H9 (cell line): ENCODE measurements around the gene TMEM59. TPM values are rescaled to one million over a fixed set of nuclear protein-coding genes. Genes with fewer than 3 reads are reported as not detected.
A peak's percentile ranks its signal among the peaks of the same experiment; 100 is the strongest.

Experiments
- DNase-seq: peaks from one replicate; pipeline ENCODE4 v3.0.0-alpha.2; 2017
- H2AFZ ChIP-seq: one replicate; pipeline ENCODE4 v1.6.1; 2013; ENCODE audit warnings: mild to moderate bottlenecking, low read length, control low read depth, moderate library complexity
- H2AK5ac ChIP-seq: 2 replicates; pipeline ENCODE4 v1.6.1; 2013; ENCODE audit warnings: low read length, control low read depth, mixed read lengths; ENCODE audit not compliant: insufficient read length
- H2BK120ac ChIP-seq: one replicate; pipeline ENCODE4 v1.6.1; 2013; ENCODE audit warnings: low read depth, mild to moderate bottlenecking, low read length, control low read depth, inconsistent platforms; ENCODE audit not compliant: poor library complexity, severe bottlenecking
- H2BK12ac ChIP-seq: 2 replicates; pipeline ENCODE4 v1.6.1; 2013; ENCODE audit warnings: low read length, control low read depth, mixed read lengths, low read depth; ENCODE audit not compliant: insufficient read length
- H2BK15ac ChIP-seq: 2 replicates; pipeline ENCODE4 v1.6.1; 2013; ENCODE audit warnings: low read depth, low read length, control low read depth
- H2BK20ac ChIP-seq: one replicate; pipeline ENCODE4 v1.6.1; 2013; ENCODE audit warnings: low read depth, mild to moderate bottlenecking, low read length, control low read depth, inconsistent platforms; ENCODE audit not compliant: poor library complexity, severe bottlenecking
- H2BK5ac ChIP-seq: 2 replicates; pipeline ENCODE4 v1.6.1; 2013; ENCODE audit warnings: low read length, control low read depth, mixed read lengths; ENCODE audit not compliant: insufficient read length
- H3K14ac ChIP-seq: 2 replicates; pipeline ENCODE4 v1.6.1; 2013; ENCODE audit warnings: low read length, control low read depth; ENCODE audit not compliant: insufficient read depth
- H3K18ac ChIP-seq: 2 replicates; pipeline ENCODE4 v1.6.1; 2013; ENCODE audit warnings: low read depth, mild to moderate bottlenecking, mixed read lengths, low read length, control low read depth; ENCODE audit not compliant: insufficient read length
- H3K23ac ChIP-seq: 2 replicates; pipeline ENCODE4 v1.6.1; 2013; ENCODE audit warnings: low read length, control low read depth, mixed read lengths, low read depth; ENCODE audit not compliant: insufficient read length
- H3K23me2 ChIP-seq: 2 replicates; pipeline ENCODE4 v1.6.1; 2013; ENCODE audit warnings: low read depth, mild to moderate bottlenecking, mixed read lengths, low read length, control low read depth; ENCODE audit not compliant: insufficient read length, poor library complexity, severe bottlenecking
- H3K27ac ChIP-seq: 2 replicates; pipeline ENCODE4 v1.5.1; 2013; ENCODE audit warnings: low read length, control low read depth, mixed read lengths, low read depth; ENCODE audit not compliant: insufficient read length
- H3K27me3 ChIP-seq: 2 replicates; pipeline ENCODE4 v1.6.1; 2013; ENCODE audit warnings: low read length, control low read depth, inconsistent platforms; ENCODE audit not compliant: insufficient read depth
- H3K4ac ChIP-seq: 2 replicates; pipeline ENCODE4 v1.6.1; 2013; ENCODE audit warnings: low read depth, mild to moderate bottlenecking, control low read depth, inconsistent platforms, low read length, moderate library complexity
- H3K4me1 ChIP-seq: 2 replicates; pipeline ENCODE4 v1.6.1; 2013; ENCODE audit warnings: low read length, control low read depth, inconsistent platforms; ENCODE audit not compliant: insufficient read depth
- H3K4me2 ChIP-seq: 2 replicates; pipeline ENCODE4 v1.6.1; 2013; ENCODE audit warnings: low read length, control low read depth, mixed read lengths; ENCODE audit not compliant: insufficient read length, insufficient read depth
- H3K56ac ChIP-seq: 2 replicates; pipeline ENCODE4 v1.6.1; 2013; ENCODE audit warnings: low read depth, mild to moderate bottlenecking, mixed read lengths, low read length, control low read depth; ENCODE audit not compliant: insufficient read length
- H3K79me1 ChIP-seq: 2 replicates; pipeline ENCODE4 v1.6.1; 2013; ENCODE audit warnings: low read depth, mild to moderate bottlenecking, moderate library complexity, low read length, control low read depth, inconsistent platforms; ENCODE audit not compliant: insufficient read depth, poor library complexity, severe bottlenecking
- H3K79me2 ChIP-seq: 2 replicates; pipeline ENCODE4 v1.6.1; 2013; ENCODE audit warnings: low read length, control low read depth, inconsistent platforms; ENCODE audit not compliant: insufficient read depth
- H3K9ac ChIP-seq: 2 replicates; pipeline ENCODE4 v1.6.1; 2013; ENCODE audit warnings: low read length, control low read depth, mixed read lengths; ENCODE audit not compliant: insufficient read length; ENCODE audit errors: extremely low read depth
- H3K9me3 ChIP-seq: one replicate; pipeline ENCODE4 v1.6.1; 2013; ENCODE audit warnings: low read depth, low read length, inconsistent platforms; ENCODE audit not compliant: control insufficient read depth
- H3T11ph ChIP-seq: one replicate; pipeline ENCODE4 v1.6.1; 2013; ENCODE audit warnings: mild to moderate bottlenecking, low read length, control low read depth, inconsistent platforms
- H4K20me1 ChIP-seq: one replicate; pipeline ENCODE4 v1.6.1; 2013; ENCODE audit not compliant: control insufficient read depth, insufficient read length, insufficient read depth
- H4K5ac ChIP-seq: 2 replicates; pipeline ENCODE4 v1.6.1; 2013; ENCODE audit warnings: low read depth, mild to moderate bottlenecking, mixed read lengths, low read length, control low read depth; ENCODE audit not compliant: insufficient read length
- H4K8ac ChIP-seq: replicated peaks from 2 replicates; pipeline ENCODE4 v1.6.1; 2013; ENCODE audit warnings: low read length, control low read depth, mixed read lengths, low read depth; ENCODE audit not compliant: insufficient read length
- H4K91ac ChIP-seq: 2 replicates; pipeline ENCODE4 v1.6.1; 2013; ENCODE audit warnings: low read depth, mild to moderate bottlenecking, moderate library complexity, mixed read lengths, low read length, control low read depth; ENCODE audit not compliant: insufficient read length
- H3K27ac Mint-ChIP-seq, 3 experiments: 2 replicates in 2 of 3; 3 replicates in 1 of 3; pipeline ENCODE4 v1.8.0; 2020 to 2021; ENCODE audit warnings: mixed read lengths in 3 of 3, mild to moderate bottlenecking in 1 of 3, moderate library complexity in 1 of 3
- H3K27me3 Mint-ChIP-seq: 2 replicates; pipeline ENCODE4 v1.8.0; 2021; ENCODE audit warnings: low read depth, mild to moderate bottlenecking, moderate library complexity, mixed read lengths
- H3K36me3 Mint-ChIP-seq, 3 experiments: 2 replicates in 2 of 3; 3 replicates in 1 of 3; pipeline ENCODE4 v1.8.0; 2020 to 2021; ENCODE audit warnings: low read depth in 3 of 3, mixed read lengths in 3 of 3; ENCODE audit not compliant: insufficient read depth in 1 of 3
- H3K4me1 Mint-ChIP-seq, 2 experiments: 2 replicates each; pipeline ENCODE4 v1.8.0; 2020; ENCODE audit warnings: mixed read lengths in 2 of 2
- H3K4me3 Mint-ChIP-seq, 2 experiments: 2 replicates in 1 of 2; 3 replicates in 1 of 2; pipeline ENCODE4 v1.8.0; 2020 to 2021; ENCODE audit warnings: mild to moderate bottlenecking in 2 of 2, mixed read lengths in 2 of 2, moderate library complexity in 1 of 2
- H3K9me3 Mint-ChIP-seq, 2 experiments: 2 replicates in 1 of 2; 3 replicates in 1 of 2; pipeline ENCODE4 v1.8.0; 2020; ENCODE audit warnings: mild to moderate bottlenecking in 2 of 2, mixed read lengths in 2 of 2, moderate library complexity in 1 of 2
- CTCF ChIP-seq: fragments of 200-600 bp; sonication (generic); conservative IDR thresholded peaks from 3 replicates; pipeline ENCODE4 v1.8.0; 2021; ENCODE audit warnings: antibody characterized with exemption, mild to moderate bottlenecking
- WGBS: extraction: QIAGEN DNeasy Blood & Tissue Kit; methylation state at CpG from one replicate; pipeline ENCODE4 v1.1.7; 2013; ENCODE audit warnings: missing lambda C conversion rate, low lambda C conversion rate, mixed read lengths; ENCODE audit not compliant: insufficient read length; ENCODE audit errors: extremely low coverage; 5-methylcytosine and 5-hydroxymethylcytosine counted together
- total RNA-seq: library from RNA; stranded (reverse); gene quantifications from 2 replicates; pipeline ENCODE4 v1.2.1, GENCODE V29; 2021

TMEM59 gene
- total RNA-seq, 1 experiment from 2014 or later = 111 TPM

- H3K36me3 Mint-ChIP-seq = no peaks in the 10 kb centered on the region
- H3K4me1 Mint-ChIP-seq = peaks cover 8 to 10% of the 10 kb centered on the region in 2 experiments
- H4K5ac ChIP-seq = no peak overlapping the region
- no peak overlapping the region for H2AK5ac ChIP-seq
- WGBS = no CpG with 5 or more reads among the region's 8 CpGs
- no peak overlapping the region for H3K18ac ChIP-seq
- no peaks in the 10 kb centered on the region for H3K9me3 Mint-ChIP-seq
- H3K4ac ChIP-seq = no peak overlapping the region
- no peak overlapping the region for H2AFZ ChIP-seq
- H3K14ac ChIP-seq = no peak overlapping the region
- no peaks in the 10 kb centered on the region for H4K20me1 ChIP-seq
- no peak overlapping the region for H3K4me3 Mint-ChIP-seq
- H2BK15ac ChIP-seq = no peak overlapping the region
- no peak overlapping the region for H4K91ac ChIP-seq
- no peaks in the 10 kb centered on the region for H3K79me1 ChIP-seq
- H3K4me1 ChIP-seq = no peaks in the 10 kb centered on the region
- H2BK20ac ChIP-seq = no peak overlapping the region
- no peak for TF ChIP-seq CTCF
- H3K27ac ChIP-seq = no peak overlapping the region
- no peaks in the 10 kb centered on the region for H3K27me3 ChIP-seq
- H3K27ac Mint-ChIP-seq = peak overlapping the region in 1 of 3 experiments; percentile 4; a peak in 1 of 7 replicates
- no peaks in the 10 kb centered on the region for H3K23me2 ChIP-seq
- no peak overlapping the region for H3K23ac ChIP-seq
- no peaks in the 10 kb centered on the region for H3K9me3 ChIP-seq
- no peak overlapping the region for H2BK12ac ChIP-seq
- H3K9ac ChIP-seq = no peak overlapping the region
- H3K27me3 Mint-ChIP-seq = peaks cover 1% of the 10 kb centered on the region
- no peak for DNase-seq
- no peak overlapping the region for H4K8ac ChIP-seq
- H3K79me2 ChIP-seq = no peaks in the 10 kb centered on the region
- no peak overlapping the region for H3T11ph ChIP-seq
- H3K56ac ChIP-seq = no peak overlapping the region
- H3K4me2 ChIP-seq = no peak overlapping the region
- no peak overlapping the region for H2BK5ac ChIP-seq
- no peak overlapping the region for H2BK120ac ChIP-seq
Observed at GRCh38 chr1:54012863-54013262, 40.1 kb downstream of the TMEM59 start.
